Stimulated activated CD4-positive, alpha-beta T cell treated with anti-CD3 and anti-CD28 coated beads, Interleukin-1b, Interleukin-23, amount 100 ng/mL, for 48 hours (primary cell): ENCODE results near the gene ANKS1B.
"Not testable (repeated sequence)": the region's sequence is repeated elsewhere in the genome, so short reads cannot be mapped to it uniquely, and the experiment has no call there.

Experiments
- DNase-seq: peaks from one replicate; pipeline ENCODE4 v3.0.0-alpha.2; 2020

Gene ANKS1B

DNA sequence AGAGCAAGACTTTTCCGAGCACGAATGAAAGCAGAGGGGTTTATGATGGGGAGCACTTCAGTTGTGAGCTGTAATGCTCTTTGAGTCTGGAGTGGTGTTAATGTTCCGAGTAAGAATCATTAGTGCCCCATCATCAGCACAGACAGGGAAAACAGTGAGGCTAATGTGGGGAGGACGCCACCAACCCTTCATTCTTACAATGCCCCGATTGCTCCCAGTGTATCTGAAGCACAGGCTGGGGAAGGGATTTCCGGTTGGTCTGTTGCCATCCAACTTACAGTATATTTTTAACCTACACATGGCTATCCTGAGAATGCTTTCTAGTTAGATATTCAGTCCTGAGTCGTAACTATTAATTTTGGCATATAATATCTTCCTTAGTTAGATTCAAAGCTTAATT, 1198.1 kb downstream of the ANKS1B start:
- no peak for DNase-seq

DNA sequence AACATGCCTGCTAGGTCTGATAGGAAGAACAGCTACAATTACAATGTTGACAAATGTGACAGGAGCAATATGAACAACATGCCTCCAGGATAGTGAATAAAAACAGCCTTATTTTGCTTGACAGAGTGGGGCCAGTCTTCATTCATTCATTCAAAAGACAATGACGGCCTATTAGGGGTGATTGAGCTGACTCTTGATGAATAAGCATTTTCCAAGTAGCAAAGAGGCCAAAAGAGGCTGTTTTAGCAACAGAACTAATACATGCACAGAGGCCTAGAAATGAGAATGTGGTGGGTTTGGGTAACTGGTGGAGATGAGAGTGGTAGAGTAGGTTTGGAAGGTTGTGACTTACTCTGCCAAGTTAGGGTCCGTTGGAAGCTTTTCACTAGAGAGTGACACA, 1201.3 kb downstream of the ANKS1B start:
- no peak for DNase-seq

DNA sequence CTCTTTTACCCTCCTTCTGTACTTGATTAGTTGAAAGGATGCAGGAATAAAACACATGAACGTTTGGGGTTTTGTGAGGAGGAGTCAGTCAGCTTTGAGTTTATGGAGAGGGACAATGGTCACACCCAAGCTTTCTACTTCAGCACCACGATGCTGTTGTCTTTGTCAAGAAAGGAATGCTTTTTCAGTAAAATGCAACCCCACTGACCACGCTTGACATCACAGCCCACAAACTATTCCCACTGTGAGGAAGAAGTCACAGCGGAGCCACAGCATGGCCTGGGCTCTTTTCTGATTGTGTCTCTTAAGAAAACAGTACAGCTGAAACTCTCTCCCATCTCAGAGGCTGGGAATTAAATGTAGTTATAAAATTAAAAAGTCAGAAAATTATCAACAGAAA, 1204.5 kb downstream of the ANKS1B start:
- no peak for DNase-seq

- no peak for DNase-seq
Observed at GRCh38 chr12:98772818-98773217, 1211.9 kb downstream of the ANKS1B start.

GRCh38 chr12:98771811-98772752, 1212.7 kb downstream of the ANKS1B start:
- no peak for DNase-seq

DNA sequence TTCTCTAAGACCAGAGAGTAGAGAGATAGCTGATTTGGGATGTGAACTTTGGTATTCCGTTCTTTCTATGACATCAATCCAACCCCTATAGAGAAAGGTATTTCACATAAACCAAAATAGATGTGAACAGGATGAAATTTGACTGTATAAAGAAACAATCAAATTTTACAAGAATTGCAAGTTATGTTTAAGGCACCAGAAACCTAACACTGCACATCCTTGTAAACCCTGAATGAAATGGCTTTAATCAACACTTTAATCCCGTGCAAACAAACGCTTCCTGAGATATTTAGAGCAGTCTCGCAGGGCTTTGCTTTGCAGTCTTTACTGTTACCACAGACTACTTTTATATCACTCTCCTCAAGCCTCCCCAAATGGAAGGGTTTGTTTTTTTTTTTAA, 1214.5 kb downstream of the ANKS1B start:
- DNase-seq, result no peak

GRCh38 chr12:98769068-98769467, 1215.7 kb downstream of the ANKS1B start:
- DNase-seq, result no peak

DNA sequence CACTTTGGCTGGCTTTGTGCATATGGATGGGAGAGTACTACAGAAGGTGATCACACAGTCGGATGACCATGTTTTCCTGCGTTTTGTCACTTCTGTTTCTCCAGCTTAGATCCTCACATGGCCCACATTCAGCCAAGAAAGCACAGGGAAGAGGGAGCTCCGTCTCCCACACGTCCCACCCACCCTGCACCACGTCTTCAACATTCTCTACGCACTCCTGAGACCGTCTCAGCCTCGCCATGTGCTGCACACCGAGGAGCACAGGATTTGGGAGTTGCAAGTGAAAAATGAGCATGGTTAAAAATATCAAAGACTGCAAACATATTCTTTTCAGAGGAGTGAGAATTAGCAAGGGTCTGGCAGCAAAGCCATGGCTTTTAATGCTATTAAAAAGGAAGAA, 1217.5 kb downstream of the ANKS1B start:
- DNase-seq, result no peak

DNA sequence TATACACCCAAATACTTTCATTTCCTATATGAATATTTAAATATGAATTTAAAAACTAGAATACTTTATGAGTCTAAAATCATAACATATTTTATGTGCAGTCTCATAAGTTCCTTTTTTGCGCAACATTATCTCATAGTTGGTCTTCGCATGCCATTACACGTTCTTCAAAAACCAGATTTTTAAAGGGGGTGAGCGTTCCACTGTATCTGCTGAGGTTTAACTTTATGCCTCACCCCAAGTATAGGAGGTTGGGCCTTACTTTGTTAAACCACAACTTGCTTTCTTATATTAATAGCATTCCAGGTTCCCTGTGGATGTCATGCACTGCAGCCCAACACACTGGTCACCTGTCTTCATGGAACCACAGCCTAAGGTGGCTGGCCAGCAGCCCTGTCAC, 1221.1 kb downstream of the ANKS1B start:
- no peak for DNase-seq

GRCh38 chr12:98758331-98758730, 1226.4 kb downstream of the ANKS1B start:
- DNase-seq, result no peak

DNA sequence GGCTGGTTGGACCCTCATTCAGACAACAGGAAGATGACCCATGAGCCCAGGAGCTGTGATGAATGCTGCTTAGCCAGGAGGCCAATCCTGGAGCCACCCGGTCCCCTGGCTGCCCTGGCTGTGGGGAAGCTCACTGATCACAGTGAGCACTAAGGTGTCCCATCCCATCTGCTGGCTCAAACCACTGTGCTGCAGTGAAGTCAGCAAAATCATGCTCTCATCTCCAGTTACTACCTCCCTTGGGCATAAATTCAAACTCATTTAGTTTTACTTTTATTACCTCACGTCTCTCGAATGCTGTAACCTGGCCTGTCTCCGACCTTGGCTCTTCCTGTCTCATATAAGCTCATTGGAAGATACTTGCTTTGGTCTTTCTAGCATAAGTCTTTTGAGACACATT, 1227.3 kb downstream of the ANKS1B start:
- DNase-seq, result no peak

DNA sequence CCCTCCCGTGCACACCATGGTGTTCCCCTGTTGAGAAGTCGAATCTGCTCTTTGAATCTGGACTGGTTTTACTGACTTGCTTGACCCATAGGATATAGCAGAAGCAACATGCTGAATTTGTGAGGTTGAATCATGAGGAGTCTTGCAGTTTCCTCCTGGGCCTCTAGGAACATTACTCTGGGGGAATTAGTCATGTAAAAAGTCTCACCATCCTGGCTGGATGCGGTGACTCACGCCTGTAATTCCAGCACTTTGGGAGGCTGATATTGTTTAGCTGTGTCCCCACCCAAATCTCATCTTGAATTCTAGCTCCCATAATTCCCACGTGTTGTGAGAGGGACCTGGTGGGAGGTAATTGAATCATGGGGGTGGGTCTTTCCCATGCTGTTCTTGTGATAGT, 1228.9 kb downstream of the ANKS1B start:
- not testable (repeated sequence) for DNase-seq

DNA sequence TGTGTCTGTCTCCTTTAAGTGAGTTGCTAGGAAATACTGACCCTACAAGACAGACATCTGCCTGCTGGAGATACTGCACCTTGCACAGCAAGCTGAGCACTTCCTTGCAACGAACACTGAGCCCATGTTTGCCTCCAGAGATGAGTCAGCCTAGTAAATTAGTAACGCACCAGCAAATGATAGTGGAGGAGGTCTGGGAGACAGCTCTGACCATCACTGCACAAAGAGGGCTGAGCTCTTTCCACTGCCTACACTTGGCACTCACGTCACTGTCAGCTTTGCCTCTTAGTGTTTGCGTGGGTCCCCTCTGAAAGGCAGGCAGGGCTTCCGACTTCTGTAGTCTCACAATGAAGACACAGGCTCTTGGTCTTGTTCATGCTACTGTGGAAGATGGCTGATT, 1230.6 kb downstream of the ANKS1B start:
- peak; percentile 33 for DNase-seq

GRCh38 chr12:98752726-98753125, 1232.0 kb downstream of the ANKS1B start:
- no peak for DNase-seq

GRCh38 chr12:98751580-98752115, 1233.1 kb downstream of the ANKS1B start:
- DNase-seq, result no peak

- no peak for DNase-seq
Observed at GRCh38 chr12:98750511-98750910, 1234.2 kb downstream of the ANKS1B start.

- DNase-seq, result no peak
Observed at GRCh38 chr12:98748463-98748862, 1236.3 kb downstream of the ANKS1B start.

GRCh38 chr12:98745578-98746391, 1239.0 kb downstream of the ANKS1B start:
- DNase-seq, result peak; percentile 45

- no peak for DNase-seq
Observed at GRCh38 chr12:98744680-98745079, 1240.1 kb downstream of the ANKS1B start.

DNA sequence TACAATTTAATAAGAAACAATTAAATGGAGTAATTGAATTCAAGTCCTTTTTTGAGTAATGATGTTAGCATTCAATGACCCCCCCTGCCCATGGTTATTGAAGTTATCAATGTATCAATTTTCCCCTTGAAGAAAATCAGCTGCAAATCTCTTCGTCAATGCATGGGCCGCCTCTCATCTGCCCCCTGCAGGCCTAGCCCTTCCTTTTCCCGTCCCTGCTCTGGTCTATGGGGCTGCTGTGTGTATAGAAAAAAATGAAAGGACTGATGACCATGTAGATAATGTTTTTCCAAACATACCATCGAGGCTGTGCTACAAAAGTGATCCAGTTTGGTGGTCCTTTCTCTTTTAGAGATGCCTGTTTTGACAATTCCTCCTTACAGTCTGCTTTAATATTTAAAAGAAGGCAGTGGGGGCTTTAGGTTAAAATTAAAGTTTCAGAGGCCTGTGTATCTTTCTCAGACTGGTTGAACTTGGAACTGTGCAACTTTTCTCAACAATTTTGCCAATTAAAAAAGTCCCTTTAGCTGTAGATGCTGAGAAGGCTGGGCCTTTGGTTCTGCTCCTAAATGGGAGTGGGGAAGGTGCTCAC, 1241.3 kb downstream of the ANKS1B start:
- peak; percentile 55 for DNase-seq

GRCh38 chr12:98741556-98742265, 1243.0 kb downstream of the ANKS1B start:
- peak; percentile 66 for DNase-seq

DNA sequence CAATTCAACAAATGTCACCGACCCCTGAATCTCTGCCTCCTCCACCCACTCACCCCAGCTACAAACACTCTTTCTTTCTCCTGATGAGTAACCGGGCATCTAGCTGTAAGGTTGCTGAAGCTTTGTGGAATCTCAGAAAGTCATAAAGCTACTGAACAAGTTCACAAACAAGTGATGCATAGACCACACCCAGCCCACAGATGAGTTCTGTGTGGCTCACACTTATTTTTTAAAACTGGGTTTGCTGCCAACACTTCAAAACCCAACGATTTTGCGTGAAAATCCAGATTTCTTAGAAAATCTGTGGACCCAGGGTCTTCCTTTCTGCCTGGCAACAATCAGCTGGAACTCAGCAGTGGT, 1243.6 kb downstream of the ANKS1B start:
- DNase-seq, result peak; percentile 66

DNA sequence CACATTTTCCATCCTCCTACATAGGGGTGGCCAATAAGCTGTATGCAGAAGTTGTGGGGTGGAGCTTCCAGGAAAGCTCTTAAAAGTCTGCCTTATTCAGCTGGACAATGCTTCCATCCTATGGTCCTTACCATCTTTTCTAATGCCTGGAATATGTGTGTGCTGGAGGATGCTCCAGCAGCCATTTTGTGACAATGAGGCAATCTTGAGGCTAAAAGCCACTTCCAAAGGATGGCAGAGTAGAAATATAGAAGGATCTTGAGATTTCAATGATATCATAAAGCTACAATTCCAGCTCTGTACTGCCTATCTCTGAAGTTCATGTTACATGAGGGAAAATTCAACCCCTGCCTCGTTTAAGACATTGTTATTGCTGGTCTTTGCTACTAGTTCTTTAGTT, 1244.0 kb downstream of the ANKS1B start:
- DNase-seq, result no peak
